GM21367 (cell line): Measurements from ENCODE around the gene AVPR2.

ENCODE experiments used
- ATAC-seq: cut with Tn5 transposase; IDR thresholded peaks from one replicate; pipeline ENCODE4 v1.9.1; 2021; ENCODE audit not compliant: unreplicated experiment

Gene AVPR2

DNA sequence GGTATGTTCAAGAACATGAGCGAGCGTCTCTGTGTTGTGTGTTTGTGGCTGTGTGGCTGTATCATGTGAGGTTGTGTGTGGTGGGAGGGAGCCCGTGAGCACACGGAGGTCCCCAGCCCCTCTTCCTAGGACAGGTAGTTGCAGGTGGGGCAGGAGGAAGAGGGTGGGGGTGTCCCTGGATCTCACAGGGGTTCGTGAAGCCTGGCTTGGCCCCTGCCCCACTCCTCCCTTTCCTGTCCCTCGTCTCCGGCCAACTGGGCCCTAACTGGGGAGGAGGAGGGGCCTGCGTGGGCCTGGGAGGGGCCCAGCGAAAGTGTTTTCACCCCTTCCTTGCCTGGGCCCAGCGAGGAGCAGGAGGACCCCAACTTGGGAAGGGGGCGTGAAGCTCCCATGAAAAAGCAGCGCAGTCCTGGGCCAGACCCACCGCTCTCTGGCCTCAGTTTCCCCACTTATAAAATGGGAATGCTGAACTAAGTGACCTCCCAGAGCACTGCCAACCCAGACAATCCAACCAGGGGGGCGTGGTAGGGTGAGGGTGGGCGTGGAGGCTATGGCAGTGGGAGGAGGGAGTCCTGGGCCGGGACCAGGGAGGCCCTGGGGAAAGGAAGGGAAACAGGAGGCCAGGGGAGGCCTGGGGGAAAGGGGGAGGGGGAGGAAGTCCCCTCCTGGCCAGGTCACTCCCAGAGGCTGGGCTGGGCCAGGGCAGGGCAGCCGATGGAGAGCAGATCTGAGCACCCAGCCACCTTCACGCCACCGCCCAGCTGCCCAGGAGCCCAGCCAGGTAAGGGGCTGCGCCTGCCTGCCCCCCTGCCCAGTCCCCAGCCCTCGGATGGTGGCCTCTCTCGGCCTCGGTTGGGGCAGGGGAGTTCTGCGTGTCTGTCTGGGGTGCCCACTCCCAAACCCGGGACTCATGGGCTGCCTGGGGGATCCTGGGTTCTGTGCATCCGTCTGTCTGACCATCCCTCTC is at the start of gene AVPR2:
AVPR2 (plus strand) TSS at position 683 of the 967 bp plus-strand sequence. CDS start 473 bp downstream, outside the sequence.
- ATAC-seq = no peak

DNA sequence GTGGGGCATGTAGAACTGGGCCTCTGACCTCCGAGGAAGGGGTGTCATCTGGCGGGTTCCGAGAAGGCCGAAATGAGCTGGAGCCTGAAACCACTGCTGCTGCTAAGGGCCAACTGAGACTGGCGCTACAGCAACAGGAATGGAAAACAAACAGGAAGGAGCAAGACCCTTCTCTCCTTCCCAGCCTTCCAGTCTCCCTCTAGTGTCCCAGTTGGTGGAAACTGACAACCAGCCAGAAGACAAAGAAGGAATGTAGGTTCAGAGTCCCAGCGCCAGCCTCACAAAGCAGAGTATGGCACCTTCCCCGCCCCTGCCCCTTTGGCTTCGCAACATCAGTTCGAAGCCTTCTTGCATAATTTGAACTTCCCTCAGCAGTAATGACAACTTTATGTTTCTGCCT is 49.8 kb upstream of the AVPR2 start:
- ATAC-seq = no peak

DNA sequence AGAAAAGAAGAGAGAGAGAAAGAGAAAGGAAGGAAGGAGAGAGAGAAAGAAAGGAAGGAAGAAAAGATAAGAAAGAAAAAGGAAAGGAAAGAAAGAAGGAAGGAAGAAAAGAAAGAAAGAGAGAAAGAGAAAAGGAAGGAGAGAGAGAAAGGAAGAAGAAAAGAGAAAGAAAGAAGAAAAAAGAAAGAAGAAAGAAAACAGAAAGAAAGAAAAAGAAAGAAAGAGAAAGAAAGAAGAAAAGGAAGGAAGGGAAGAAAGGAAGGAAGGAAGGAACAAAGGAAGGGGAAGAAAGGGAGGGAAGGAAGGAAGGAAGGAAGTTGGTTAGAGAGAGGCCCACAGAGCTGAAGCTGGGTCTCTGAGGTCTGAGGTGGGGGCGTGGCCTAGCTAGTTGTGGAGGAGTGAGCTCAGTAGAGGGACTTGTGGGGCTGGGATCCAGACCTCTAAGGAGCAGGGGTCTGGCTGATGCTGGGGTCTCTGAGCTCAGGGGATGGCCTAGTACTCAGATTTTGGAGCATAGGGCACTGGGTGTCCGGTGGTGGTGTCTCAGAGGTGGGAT is 47.0 kb upstream of the AVPR2 start:
- ATAC-seq = no peak

DNA sequence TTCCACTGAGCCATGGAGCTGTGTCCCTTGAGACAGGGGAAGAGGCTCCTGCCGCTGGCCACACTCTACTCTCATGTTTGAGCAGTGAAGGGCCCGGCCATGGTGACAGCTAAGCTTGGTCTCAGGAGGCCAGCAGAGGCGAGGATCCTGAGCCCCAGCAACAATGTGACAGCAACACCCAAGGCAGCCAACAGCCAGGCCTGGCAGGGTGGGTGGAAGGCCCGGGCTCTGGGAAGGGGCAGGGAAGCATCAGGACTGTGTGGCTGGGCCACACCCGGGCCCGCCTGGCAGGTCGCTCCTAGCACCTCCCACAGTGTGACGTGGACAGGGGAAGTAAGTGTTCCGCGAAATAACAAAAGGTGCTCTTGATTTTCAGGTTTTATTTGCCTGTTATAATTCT is 43.3 kb upstream of the AVPR2 start:
- ATAC-seq = no peak

DNA sequence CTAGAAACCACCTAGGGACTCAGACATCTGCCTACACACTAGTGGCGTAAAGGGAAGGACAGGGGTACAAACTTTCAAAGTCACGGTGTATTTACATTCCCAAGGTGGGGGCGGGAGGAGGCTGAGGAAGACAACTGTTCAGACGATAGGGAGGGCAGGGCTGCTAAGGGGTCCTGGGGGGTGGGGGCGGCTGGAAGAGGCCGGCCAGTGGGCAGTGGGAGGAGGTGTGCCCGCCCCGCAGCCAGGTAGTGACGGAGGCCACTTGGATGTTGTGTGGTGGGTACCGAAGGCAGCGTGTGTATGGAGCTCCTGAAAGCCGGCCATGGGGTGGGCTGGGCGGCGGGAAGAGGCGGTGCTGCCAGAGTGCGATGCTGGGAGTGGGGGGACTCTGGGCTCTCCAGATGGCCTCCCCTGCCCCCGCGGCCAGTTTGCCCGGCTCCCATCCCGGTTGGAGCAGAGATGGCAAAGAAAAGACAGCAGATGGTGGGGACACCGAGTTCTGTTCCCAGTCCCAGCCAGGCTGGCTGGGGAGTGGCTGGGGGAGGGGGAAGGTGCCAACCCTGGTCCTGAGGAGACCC is 42.7 kb upstream of the AVPR2 start:
- no peak for ATAC-seq

DNA sequence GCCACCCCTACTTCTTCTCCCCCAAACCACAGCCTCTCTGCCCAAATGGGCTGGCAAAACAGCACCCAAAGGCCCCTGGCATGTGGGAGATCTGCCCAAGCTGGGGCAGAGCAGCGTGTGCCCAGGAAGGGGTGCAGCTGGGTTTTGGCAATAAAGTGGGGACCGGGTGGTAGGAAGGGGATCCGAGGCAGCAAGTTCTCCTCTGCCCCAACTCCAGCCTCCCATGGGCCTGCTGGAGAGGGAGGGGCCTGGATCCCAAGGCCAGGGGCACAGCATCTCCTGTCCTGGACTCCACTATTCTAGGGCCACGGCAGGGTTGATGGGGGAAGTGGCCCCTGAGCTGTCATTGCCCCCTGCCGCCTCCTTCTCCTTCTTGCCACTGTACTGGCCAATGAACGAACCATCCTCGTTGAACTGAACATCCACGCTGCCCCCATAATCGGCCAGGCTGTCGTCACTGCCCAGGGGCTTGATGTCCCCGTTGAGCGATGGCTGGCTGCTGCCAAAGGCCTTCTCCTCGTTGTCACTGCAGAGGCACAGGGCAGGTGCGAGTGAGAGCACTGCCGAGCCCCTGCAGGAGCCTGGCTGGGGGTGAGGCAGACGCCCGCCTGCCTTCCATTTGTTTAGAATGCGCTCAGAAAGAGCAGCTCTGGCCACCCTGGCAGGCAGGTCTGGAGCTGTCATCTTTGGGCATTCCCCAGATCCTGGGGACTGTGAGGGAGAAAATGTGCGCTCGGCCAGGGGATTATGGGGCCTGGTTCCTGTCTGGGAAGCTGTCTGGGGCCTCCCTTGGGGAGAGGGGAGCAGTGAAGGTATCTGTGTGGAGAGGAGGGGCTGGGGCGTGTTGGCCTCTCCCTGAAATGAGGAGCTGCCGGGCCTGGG is 41.9 kb upstream of the AVPR2 start:
- no peak for ATAC-seq

DNA sequence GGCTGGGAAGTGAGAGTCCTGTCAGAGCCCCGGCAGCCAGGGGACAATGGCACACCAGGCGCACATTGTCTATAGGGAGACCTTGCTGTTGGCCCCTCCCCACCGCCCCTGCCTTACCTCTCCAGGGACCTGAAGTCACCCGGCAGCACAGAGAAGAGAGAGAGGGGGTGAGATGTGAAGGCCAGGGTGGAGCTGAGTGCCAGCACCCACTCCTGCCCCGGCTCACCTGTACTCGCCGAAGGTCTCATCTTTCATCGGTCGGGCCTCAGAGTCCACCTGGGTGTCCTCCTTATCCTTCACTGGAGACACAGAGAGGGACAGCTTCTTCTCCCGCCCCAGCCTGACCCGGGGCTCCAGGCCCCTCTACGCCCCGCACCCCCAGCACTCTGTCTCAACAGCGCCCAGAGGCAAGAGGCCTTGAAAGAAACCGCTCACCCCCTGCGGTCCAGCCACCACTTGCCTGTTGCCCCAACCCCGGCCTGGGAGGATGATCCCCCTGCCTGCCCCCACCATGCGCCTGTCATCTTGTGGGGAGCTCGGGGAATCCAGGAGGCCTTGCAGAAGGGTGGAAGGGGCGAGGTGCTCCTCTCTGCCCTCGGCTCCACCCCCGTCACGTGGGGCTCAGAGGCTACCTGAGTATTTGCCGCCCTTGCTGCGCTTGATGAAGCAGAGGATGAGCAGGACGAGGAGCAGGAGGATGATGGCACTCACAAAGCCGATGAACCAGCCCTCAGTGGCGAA is 41.1 kb upstream of the AVPR2 start:
- no peak for ATAC-seq

DNA sequence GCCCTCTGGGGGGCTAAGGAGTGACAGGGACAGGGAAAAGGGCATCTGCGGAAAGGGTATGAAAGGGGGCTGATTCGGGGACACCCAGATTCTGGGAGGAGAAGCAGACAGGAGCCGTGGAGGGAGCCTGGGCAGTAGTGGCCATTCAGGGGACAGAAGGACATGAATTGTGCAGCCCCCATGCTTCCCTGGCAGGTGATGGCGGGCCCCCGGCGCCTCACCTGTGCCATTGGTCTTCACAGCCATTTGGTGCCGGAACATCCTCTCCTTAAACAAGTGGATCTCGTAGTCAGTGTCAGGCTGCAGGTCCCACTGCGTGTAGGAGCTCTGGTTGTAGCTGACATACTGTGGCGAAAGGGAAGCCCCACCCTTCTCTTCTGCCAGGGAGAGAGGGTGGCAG is 40.4 kb upstream of the AVPR2 start:
- no peak for ATAC-seq

DNA sequence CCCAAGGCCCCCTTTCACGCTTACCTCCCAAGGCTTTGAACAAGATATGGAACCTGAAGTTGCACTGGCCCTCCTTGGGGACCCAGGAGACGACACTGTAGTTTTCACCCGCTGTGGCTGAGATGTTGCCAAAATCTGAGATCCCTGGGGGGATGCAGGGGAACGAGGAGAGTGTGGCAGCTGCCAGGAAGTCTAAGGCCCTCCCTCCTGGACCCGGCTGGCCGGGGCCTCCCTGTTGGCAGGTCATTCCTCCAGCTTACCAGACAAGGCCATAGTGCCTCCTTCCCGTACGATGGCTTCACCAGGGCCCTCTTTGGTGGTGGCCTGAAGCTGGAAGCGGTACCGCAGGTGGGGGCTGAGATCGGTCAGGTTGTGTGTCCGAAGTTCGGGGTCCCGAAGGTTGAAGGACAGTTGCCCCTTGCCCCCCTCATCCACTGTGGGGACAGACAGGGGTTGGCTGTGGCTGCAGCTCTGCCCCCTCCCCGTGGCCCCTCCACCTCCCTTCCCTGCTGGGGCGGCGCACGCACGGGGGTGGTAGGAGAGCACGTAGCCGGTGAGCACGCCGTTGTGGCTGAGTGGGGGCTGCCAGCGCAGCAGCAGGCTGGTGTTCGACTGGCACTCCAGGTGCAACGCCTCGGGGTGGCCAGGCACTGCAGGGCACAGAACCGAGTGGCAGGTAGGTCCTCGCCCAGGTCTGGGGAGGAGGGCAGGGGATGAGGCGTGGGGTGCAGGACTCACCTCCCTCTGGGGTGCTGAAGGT is 39.7 kb upstream of the AVPR2 start:
- no peak for ATAC-seq

DNA sequence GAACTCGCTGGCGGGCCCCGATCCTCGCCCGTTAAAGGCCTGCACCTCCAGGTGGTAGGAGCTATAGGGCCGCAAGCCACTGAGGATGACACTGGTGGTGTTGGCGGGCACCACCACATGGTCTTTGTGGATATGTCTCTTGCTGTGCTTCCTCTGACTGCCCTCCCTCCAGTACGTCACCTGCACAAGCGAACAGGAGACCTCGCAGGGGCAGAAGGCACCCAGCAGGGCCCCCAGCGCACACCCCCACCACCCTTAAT is 39.2 kb upstream of the AVPR2 start:
- ATAC-seq = no peak

DNA sequence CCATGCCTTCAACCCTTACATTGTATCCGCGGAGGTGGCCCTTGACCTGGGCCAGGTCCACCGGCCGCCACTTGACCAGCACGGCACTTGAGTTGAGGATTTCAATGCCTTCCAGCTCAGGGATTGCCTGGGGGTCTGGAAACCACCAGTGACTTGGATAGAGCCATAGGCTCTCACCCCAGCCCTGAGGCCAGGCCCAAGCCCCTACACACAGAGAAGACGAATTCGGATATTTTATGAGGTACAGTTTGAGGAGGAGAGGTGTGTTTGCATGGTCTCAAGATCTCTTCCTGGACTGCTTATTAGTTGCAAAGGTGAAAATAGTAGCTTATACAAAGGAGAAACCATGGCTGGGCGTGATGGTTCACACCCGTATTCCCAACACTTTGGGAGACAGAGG is 38.8 kb upstream of the AVPR2 start:
- no peak for ATAC-seq

DNA sequence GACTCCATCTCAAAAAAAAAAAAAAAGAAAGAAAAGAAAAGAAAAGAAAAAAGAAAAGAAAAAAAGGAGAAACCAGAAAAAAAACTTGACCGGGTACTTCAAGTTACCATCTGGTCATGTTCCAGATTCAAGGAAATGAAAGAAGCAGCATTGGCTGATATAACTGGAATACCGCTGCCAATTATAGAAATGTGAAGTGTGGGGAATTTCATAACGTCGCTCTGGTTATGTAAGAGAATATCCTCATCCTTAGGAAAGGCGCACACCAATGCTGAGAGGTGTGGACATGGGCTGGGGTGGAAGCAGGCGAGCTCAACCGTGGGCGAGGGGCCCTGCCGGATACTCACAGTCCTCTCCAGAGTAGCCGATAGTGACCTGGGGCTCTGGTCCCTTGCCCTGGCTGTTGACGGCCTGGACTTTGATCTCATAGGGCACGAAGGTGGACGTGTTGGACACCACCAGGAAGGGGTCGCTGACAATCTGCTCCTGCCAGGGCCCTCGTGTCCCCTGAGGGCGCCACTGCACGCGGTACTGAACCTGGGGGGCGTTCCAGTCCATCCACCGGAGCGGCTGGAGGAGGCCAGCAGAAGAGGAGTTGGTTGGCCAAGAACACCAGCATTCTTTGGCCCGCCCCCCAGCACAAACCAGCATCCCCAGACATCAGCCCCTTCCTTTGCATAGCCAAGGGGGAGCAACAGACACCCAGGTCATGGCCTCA is 38.0 kb upstream of the AVPR2 start:
- no peak for ATAC-seq

DNA sequence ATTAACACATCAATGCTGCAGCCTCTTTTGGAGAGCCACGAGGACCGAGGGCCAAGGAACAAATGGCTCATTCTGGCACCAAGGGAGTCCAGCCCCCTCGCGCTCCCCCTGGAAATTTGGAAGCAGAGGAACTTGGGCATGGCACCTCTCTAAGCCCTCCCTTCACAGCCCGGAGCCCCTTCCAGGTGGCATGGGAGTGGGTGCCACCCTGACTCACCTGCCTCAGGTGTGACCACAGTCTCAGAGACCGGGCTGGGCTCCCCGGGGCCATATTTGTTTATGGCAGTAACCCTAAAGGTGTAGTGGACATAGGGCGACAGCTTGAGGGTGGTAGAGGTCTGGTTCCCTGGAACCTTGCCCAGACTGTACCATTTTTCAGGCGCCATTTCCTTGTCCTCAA is 37.3 kb upstream of the AVPR2 start:
- ATAC-seq = no peak

DNA sequence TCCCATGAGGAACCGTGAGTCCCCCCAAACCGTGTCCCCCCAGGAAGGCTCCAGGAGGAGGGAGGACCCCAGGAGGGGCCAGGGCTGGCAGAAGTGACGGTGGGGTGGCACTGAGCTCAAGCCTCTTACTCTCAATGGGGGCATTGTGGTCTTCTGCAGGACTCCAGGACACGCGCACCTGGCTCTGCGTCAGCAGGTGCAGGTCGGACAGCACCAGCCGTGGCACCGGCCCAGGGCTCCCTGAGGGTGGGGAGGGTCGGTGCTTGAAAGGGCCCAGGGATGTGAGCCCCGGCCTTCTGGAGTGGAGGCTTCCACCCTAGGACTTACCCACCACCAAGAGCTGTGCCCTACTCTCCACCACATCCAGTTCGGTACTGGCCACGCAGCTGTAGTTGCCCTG is 36.8 kb upstream of the AVPR2 start:
- ATAC-seq = no peak

DNA sequence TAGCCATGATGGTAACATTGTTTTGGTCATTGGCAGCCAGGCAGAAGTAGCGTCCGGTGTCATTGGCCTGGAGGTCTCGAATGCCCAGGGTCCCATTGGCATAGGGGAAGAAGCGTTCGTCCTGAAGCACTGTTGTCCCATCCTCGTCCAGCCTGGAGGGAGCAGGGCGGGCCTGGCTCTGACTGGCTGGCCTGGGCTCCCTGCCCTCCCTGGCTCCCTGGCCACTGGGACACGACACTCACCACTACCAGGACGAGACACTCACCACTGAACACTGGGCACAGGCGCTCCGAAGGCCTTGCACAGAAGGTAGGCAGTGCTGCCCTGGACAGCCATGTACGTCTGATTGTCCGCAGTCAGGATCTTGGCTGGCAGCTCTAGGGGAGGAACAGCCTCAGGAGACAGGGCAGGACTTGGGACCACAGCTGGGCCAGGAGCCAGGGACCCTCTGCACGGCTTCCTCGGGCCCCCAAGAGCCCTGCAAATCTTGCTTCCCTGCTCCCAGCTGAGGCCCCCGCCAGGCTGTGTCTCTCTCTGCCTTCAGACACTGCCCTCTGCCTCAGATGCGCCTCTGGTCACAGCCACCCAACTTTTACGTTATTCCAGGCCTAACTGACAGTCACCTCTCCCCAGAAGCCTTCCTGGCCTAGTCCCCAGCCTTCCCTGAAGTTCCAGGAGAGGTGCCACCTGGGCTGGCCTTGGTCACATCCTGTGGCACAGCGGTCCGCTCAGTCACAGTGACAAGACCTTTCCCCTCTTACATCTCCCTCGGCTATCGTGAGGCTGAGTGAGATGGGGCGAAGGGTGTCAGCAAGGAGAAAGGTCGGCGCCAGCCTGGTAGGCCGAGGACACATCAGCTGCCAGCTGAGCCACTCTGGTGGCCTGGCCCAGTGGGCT is 35.6 kb upstream of the AVPR2 start:
- ATAC-seq = no peak

DNA sequence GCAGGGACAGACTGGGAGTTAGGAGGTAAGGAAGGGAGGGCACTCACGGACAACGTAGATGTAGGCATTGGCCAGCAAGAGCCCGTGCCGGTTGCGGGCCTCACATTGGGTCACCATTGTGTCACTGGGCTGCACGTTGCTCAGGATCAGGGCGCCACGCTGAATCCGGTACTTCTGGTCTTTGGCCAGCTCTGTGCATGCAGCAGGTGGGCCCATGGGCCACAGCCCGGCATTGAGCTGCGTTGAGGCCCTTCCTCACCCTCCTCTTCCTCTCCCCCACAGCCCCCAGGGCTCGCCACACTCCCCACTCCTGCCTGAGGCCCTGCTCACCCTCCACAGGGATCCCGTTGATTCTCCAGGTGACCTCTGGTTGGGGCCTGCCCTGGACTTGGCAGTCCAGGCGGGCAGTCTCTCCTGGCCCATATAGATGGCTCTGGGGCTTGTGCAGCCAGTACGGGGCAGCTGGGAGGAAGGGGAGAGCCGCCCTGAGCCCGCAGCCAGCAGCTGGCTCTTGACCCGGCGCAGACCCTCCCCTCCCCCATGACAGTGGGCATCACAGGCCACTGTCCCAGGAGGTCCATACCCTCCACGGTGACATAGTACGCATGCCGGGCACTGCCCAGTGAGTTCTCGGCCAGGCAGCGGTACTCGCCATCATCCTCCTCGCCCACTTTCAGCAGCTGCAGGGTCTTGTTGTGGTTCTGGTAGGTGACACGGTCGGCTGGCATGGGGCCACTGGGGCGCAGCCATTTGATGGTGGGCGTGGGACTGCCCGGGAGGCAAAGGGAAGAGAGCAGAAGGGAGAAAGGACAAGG is 34.8 kb upstream of the AVPR2 start:
- ATAC-seq = no peak

DNA sequence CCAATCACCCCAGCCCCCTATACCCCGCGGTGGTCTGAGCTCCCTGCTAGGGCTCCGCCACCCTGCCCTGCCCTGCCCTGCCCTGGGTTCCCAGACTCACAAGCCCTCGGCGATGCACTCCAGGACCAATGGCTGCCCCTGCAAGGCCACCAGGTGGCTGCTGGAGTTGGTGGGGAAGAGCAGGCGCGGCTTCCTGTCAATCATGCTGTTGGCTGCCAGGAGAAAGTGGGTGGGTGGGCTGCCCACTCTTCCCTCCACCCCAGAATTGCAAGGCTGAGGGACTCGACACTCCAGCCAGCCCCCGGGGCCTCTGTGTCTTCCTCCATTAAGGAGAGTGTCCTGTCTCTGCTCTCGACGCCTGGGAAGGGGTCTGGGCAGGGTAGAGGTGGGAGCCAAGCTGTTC is 34.2 kb upstream of the AVPR2 start:
- no peak for ATAC-seq
